Fibroblast of lung (primary cell): ENCODE data around the gene PLEKHA8. TPM values are rescaled to one million over a fixed set of nuclear protein-coding genes. Genes with fewer than 3 reads are reported as not detected.

Experiments
- DNase-seq, 2 donors: peaks; one replicate each; pipeline versions ENCODE4 v3.0.0 to v3.0.0-alpha.2; 2010; ENCODE audit warnings: low read depth in 2 of 2
- H2AFZ ChIP-seq: 2 replicates; pipeline ENCODE4 v1.5.1; 2012; ENCODE audit warnings: low read length, control low read depth, inconsistent platforms
- H3K27ac ChIP-seq: 2 replicates; pipeline ENCODE4 v1.5.1; 2011; ENCODE audit warnings: low read length, control low read depth; ENCODE audit not compliant: insufficient read depth
- H3K27me3 ChIP-seq: 2 replicates; pipeline ENCODE4 v1.5.1; 2011; ENCODE audit warnings: mild to moderate bottlenecking, low read length; ENCODE audit not compliant: control insufficient read depth, insufficient read depth
- H3K36me3 ChIP-seq: 2 replicates; pipeline ENCODE4 v1.5.1; 2011; ENCODE audit warnings: low read length; ENCODE audit not compliant: control insufficient read depth, insufficient read depth
- H3K4me1 ChIP-seq: 2 replicates; pipeline ENCODE4 v1.5.1; 2011; ENCODE audit warnings: low read length; ENCODE audit not compliant: control insufficient read depth, insufficient read depth; ENCODE audit errors: extremely low read depth
- H3K4me2 ChIP-seq: 2 replicates; pipeline ENCODE4 v1.5.1; 2011; ENCODE audit warnings: low read length, control low read depth; ENCODE audit not compliant: insufficient read depth; ENCODE audit errors: extremely low read depth
- H3K4me3 ChIP-seq, 4 experiments: fragments of 200-600 bp in 1 of 4; sonication (generic) in 1 of 4; replicated peaks in 1 of 4; 2 replicates each; pipeline ENCODE4 v1.5.1; 2011 to 2016; ENCODE audit warnings: low read length in 4 of 4, low read depth in 3 of 4, mild to moderate bottlenecking in 3 of 4, control low read depth in 2 of 4, inconsistent platforms in 1 of 4, mixed read lengths in 1 of 4; ENCODE audit not compliant: insufficient read depth in 1 of 4; ENCODE audit errors: control extremely low read depth in 1 of 4
- H3K79me2 ChIP-seq: 2 replicates; pipeline ENCODE4 v1.5.1; 2012; ENCODE audit warnings: mild to moderate bottlenecking, low read length, inconsistent platforms; ENCODE audit not compliant: control insufficient read depth, insufficient read depth
- H3K9ac ChIP-seq: 2 replicates; pipeline ENCODE4 v1.5.1; 2011; ENCODE audit warnings: mild to moderate bottlenecking, low read length, control low read depth; ENCODE audit not compliant: insufficient read depth
- H3K9me3 ChIP-seq: 2 replicates; pipeline ENCODE4 v1.5.1; 2012; ENCODE audit warnings: low read depth, low read length; ENCODE audit not compliant: control insufficient read depth, insufficient read depth
- H4K20me1 ChIP-seq: 2 replicates; pipeline ENCODE4 v1.5.1; 2011; ENCODE audit warnings: low read length; ENCODE audit not compliant: control insufficient read depth, insufficient read depth; ENCODE audit errors: extremely low read depth
- CTCF ChIP-seq, 2 donors: IDR thresholded peaks in 1 of 2; conservative IDR thresholded peaks in 1 of 2; 1 replicate in 1 of 2; 2 replicates in 1 of 2; pipeline ENCODE4 v1.5.1; 2011 to 2012; ENCODE audit warnings: low read length in 2 of 2, control low read depth in 1 of 2, inconsistent platforms in 1 of 2, low read depth in 1 of 2, mild to moderate bottlenecking in 1 of 2
- EZH2 ChIP-seq: IDR thresholded peaks from 2 replicates; pipeline ENCODE4 v1.5.1; 2012; ENCODE audit warnings: low read length, control low read depth, mild to moderate bottlenecking; ENCODE audit errors: missing control alignments
- polyA plus RNA-seq, 2 donors: library from polyadenylated mRNA; depleted of rRNA in 1 of 2; stranded (reverse) in 1 of 2; unstranded in 1 of 2; fragments of >200 nt; gene quantifications; 2 replicates each; pipeline ENCODE4 v1.2.1, GENCODE V29; 2011 to 2012; ENCODE audit warnings: missing spikeins in 1 of 2
- total RNA-seq: library from RNA; depleted of rRNA; stranded (reverse); fragments of >200 nt; gene quantifications from 2 replicates; pipeline ENCODE4 v1.2.1, GENCODE V29; 2014

PLEKHA8 gene
- total and polyA plus RNA-seq, 2 donors (not counting 1 experiment from before 2014, with no cell fraction given) = 9.5 to 15.5 TPM

- no peaks in the 10 kb centered on the region for H3K36me3 ChIP-seq
- H3K4me3 ChIP-seq = peak overlapping the region; percentile 46 to 93 (median 84)
- peak overlapping the region; percentile 37 for H3K27ac ChIP-seq
- peaks cover 6% of the 10 kb centered on the region for H3K4me1 ChIP-seq
- no peaks in the 10 kb centered on the region for H3K27me3 ChIP-seq
- H3K9me3 ChIP-seq = no peaks in the 10 kb centered on the region
- TF ChIP-seq EZH2 (no peak), CTCF (conservative IDR thresholded peaks at IDR 0.05 in 1 of 2, IDR thresholded peaks at IDR 0.05 in 1 of 2; ENCODE audit: low read depth in 1 of 2, low read length in 2 of 2) (no peak)
- DNase-seq = peak in 1 of 2 donors; percentile 76
- peak overlapping the region; percentile 28 for H3K9ac ChIP-seq
- H3K79me2 ChIP-seq = peaks cover 37% of the 10 kb centered on the region
- no peaks in the 10 kb centered on the region for H4K20me1 ChIP-seq
- peak overlapping the region; percentile 60 for H2AFZ ChIP-seq
- peak overlapping the region; percentile 73 for H3K4me2 ChIP-seq
Measured at GRCh38 chr7:30027065-30027456, 1.2 kb upstream of the PLEKHA8 start.

GRCh38 chr7:30027740-30028215 lies 434 bp upstream of the PLEKHA8 start:
- peaks cover 37% of the 10 kb centered on the region for H3K79me2 ChIP-seq

More at GRCh38 chr7:30027740-30028215, 434 bp upstream of the PLEKHA8 start:
- no peak for DNase-seq
- Histone ChIP-seq H3K4me1 (peaks cover 12% of the 10 kb centered on the region), H4K20me1 (no peaks in the 10 kb centered on the region), H3K4me2 (peak overlapping the region; percentile 73), H3K9me3 (no peaks in the 10 kb centered on the region), H3K27ac (peak overlapping the region; percentile 53), H3K9ac (no peak overlapping the region), H3K27me3 (no peaks in the 10 kb centered on the region), H3K36me3 (no peaks in the 10 kb centered on the region), H2AFZ (peak overlapping the region; percentile 60), H3K4me3 (peak overlapping the region; percentile 84 to 93 (median 85))
- no peak for TF ChIP-seq EZH2
- no peak for TF ChIP-seq CTCF (conservative IDR thresholded peaks at IDR 0.05 in 1 of 2, IDR thresholded peaks at IDR 0.05 in 1 of 2; ENCODE audit: low read depth in 1 of 2, low read length in 2 of 2)
